Superior temporal gyrus (tissue), 1 donor: ENCODE data around the gene PARD3.

ENCODE experiments used
- DNase-seq: peaks from one replicate; pipeline ENCODE4 v3.0.0-alpha.2; 2016; ENCODE audit errors: extremely low spot score

PARD3 gene

DNA sequence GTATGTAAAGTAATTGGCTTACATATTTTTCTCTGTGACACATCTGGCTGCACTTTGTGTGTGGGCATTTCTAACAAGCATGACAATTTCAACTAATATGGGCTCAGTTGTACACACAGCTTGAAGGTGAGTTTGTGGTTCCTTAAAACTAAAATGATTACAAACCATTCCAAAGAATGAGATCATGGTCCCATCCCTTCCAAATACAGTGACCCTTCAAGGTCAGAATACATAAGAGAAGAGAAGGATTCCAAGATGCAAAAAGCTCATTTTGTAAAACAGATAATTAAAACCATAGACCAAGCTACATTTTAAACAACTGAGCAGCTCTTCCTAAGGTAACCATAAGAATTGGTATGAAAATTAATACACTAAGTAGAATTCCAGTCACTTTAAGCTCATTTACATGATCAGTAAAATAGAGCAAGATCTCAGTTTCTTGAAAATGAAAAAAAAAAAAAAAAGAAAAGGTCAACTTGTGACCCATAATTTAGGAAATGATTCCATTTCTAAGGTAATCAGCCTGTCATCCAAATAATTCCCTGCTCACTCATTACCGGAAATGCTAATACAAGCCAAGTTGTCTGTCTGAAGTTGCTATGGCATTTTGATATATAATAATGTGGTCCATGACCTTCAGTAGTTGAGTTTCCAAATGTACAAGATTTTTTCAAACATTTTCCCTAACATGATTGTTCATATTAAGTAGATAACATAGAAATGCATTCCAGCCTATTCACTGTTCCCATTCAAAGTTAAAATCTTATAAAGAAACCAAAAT, 688.5 kb downstream of the PARD3 start:
- no peak for DNase-seq

DNA sequence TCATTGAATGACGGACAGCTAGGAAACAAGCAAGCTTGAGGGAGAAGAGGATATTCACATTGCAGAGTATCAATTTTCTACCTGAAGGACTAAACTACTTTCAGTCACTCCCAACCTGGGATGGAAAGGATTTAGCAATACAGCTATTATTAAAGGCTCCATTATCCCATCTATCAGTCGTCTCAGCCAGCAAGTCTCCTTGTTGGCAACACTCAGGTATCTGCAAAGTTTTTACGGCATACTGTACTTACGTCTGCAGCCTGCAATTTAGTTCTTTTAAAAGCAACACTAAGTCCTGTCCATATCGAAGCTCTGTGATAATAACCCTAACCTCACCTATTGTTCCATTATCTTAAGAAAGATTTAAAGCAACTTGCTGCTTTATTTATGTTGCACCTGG, 689.4 kb downstream of the PARD3 start:
- no peak for DNase-seq

DNA sequence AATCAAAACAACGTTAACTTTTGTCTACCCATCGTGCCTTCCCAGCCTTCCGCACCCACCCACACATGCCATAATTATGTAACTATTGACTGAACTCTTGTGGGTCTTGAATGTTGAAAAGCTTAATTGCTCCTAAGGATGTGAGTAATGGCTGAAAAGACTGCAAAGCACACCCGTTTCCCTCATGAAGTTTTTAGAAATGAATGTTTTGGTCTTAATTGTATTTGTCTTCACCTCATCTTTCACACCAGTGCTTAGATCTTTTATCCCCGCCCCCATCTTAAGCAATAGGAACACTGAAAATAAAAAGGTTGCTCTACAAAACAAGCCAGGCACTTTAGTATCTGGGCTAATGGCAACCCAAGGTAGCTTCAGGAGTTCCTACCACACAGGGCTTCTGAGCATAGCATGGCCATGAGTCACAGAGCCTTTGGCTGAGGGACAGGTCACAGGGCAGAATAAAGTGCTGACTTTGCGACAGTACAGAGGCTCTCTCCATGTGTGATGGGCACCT, 690.5 kb downstream of the PARD3 start:
- DNase-seq, result no peak

DNA sequence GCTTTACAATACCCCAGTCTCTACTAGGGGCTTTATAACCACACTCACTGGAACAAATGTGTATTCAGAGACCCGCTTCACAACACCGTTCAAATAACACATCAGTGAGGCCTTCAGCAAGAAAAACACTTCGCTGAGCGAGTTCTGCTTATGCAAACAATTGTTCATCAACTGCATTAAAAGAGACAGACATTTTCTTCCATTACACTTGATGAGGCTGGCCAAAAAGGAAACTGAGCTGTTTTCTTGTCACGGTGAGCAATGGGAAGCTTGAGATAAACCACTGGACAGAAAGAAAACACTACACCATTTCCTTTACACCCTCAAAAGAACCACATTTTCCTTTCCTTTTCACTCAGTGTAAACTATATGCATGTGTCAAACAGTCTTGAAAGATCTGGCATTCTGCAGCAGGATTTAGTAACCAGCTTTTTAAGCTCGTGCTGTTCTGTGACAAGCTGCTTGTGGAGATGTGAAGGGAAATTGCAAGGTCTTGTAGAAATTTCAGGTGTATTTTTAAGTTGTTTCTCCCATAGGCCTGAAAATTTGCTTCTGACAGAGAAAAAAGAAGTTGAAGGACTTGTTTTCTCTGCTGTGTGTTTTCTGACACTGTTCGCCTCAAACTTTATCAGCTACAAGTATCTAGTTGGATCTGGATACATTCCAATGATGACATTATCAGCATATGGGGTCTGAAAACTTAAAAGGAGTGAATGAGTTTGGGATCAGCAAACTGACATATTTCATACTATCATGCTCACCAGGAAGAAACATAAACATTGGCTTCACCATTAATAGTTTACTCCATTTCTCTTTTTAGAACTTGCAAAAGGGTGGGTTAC, 693.1 kb downstream of the PARD3 start:
- DNase-seq, result no peak

DNA sequence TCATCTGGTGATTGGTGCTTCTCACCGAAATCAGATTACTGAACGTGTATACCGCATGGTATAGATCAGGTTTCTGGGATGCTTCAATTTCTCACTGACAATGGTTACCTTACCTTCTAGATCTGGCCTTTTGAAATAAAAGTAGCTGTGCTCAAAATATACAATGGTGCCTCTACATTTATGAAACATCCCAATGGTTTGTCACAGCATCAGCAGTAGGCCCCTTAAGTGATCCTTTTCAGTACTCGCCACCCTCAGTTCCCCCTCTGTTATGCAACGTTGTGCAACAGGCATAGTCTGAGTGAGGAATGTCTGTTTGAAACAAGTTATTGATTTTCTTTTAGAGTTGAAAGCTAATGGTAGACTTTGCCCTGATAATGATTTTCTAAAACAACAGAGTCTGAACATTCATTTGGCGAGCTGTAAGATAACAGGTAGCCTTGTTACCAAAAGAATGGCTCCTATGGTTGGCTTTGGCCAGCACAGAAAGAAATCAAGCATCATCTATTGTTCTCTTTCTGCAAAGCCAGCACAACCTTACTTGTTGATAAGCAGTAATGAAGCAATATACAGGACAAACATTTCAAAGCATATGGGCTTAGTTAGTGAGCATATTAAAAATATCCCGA, 693.9 kb downstream of the PARD3 start:
- no peak for DNase-seq

DNA sequence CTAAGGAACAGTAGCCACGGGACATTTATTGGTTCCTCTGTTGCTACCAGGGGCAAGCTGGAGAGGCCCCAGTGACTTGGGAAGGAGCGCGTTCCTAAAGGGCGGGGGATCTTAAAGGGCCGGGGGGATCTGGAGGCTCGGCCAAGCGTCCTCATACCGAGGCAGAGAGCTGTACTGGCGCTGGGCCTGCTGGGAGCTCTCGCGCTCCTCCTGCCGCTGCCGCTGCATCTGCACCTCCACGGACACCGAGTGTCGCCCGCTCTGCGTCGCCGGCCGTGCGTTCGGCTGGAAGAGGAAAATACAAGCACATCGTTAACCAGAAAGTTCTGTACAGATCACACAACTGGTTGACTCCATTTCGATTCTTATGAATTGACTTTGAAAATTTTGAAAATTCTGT, 695.6 kb downstream of the PARD3 start:
- no peak for DNase-seq

DNA sequence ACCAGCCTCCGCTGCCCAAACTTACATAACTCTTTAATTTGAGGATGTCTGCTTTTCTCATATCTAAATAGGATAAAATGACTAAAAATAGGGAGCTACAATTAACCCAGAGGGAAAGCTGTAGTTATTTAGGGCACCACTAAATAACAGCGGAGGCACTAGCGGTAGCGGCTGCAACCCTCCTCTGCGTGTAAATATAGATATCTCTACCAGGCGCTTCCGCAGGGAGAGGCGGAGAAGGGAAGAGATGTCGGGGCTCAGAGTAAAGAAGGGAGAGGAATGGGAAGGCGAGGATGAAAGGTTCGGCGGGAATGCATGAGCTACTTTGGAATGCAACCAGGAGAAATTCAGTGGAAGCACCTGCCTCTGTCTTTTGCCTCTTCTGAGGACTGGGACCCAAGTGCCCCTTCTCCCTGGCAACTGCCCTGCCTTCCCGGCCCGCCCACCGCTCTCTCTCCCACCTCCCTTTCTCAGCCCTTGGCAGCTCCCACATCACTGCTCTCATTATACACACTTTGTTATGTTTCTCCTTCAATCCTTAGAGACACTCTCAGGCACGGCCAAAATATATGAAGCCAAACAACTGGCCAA, 698.3 kb downstream of the PARD3 start:
- peak; percentile 60 for DNase-seq

DNA sequence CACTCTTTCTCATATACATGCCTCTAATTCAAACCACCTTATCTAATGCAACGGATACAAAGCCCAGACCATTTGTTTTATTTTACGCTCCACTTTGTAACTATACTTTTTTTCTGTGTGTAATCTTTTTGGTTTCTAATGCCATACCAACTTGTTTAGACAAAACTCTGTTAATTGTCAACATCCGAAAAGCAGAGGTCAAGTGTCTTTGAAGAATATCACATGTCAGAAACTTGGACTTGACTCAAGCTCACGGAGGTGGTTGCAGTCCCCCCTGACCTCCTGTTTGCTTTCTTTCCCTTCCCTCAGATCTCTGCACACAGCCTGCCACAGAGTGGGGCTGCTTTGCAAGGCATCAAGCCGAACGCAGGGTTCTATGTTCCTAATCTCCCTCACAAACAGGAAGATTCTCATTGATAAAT, 698.9 kb downstream of the PARD3 start:
- DNase-seq, result no peak

DNA sequence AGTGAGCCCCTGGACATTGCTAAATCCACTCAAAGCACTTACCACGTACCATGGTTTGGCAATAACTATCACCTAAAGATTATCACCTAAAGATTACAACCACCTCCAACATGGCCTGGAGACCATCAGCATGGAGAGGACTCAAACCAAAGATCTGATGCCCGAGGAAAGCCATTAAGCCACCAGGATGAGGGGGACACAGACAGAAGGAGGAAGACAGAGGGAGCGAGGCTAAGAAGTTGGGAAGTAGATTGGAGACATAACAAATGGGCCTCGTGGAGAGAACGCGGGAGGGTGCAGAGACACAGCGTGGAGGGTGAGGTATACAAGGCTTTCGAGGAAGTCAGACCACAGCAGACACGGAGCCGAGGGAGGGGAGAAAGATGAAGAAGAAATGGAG, 700.2 kb downstream of the PARD3 start:
- DNase-seq, result no peak

DNA sequence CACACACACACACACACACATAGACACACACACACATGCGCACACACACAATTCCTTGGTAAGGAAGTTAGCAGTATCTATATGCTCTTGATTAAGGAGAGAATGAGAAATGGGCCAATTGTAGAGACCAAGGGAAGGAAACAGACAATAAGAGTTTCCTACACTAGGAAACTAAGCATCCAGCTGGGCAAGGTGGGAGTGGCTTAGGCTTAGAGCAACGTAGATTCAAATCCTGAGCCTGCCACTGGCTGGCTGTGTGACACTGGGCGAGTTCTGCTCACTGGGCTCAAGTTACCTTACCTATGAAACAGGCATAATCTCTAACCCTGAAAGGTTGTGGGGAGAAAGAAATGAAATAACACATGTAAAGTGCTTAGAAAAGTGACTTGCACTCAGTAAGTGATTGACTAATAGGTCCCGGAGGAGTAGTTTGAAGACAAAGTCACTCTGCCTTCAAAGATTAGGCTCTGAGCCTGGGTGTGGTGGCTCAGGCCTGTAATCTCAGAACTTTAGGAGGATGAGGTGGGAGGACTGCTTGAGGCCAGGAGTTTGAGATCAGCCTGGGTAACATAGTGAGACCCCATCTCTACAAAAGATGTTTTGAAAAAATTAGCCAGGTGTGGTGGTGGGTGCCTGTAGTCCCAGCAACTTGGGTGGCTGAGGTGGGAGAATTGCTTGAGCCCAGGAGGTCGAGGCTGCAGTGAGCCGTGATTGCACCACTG, 701.4 kb downstream of the PARD3 start:
- DNase-seq, result no peak

DNA sequence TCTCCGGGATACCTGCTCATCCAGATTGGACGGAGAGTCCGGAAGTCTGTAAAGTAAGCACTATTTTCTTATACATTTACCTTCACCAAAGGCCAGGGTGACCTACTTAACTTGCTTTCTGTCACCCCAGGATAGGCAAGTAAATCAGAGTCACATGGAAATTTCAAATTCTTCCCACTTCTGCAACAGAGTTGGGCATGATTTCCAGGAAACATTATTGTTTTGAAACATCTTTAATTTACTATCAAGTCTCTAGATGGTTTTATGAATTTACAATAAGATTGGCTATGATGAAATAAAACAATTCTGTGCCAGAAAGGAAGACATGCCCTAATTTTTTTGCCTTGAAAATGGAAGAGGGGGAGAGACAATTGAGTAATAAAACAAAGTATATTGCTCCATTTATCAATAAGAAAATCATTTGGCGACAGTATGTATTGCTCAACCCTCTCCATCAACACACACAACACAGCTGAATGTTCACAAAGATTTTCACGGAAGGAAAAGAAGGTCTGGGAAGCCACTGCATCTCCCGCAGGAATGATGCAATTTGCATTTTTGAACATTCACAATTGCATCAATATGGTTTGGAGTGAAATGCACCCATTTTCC, 702.8 kb downstream of the PARD3 start:
- no peak for DNase-seq

DNA sequence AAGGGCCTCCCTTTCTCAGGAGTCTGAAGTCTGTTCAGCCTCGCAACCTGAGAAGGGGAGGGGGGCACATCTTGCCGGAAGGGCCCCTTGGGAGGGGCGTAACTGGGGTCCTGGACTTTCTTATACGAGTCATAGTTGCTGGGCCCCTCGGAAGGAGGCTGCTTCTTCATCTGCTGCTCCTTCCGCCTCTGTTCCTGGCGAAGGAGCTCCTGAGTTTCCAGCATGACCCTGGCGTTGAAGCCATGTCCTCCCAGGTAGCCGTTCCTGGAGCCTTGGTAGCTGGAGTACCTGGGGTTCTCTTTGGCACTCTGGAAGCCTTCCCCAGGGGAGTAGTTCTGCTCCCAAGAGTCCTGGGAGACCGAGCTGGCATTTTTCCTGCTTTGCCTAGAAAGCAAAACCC, 703.9 kb downstream of the PARD3 start:
- no peak for DNase-seq

DNA sequence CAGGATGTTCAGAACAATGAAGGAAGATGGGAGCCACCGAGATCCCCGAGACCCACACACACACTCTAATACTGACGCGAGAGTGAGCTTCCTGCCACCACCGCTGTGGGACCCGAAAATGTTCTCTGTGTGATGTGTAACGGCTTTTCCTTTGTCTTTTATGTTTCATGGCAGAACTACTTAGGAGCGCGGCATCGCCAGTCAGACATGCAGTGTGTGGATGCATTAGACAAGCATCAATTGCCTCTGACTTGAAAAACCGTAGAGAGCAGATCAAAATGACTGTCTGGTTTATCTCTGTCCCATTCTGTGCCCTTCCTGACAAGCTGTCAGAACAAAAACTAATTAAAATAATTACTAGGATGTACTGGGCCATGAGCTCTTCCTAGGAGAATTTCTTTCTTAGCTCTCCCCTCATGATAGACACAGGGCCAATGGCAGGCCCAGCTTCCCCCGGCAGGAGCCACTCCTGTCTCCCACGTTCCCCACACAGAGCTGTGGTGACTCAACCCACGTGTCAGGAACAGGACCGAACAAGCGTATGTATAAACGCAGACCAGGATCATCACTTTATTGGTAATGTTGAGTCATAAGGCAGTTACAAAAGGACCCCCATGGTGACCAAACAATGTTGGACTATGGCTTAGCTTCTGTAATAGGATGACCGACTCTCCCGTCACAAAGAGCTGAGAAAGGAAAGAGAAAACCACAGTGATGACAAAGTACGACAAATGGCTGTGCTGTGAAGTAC, 705.0 kb downstream of the PARD3 start:
- no peak for DNase-seq

DNA sequence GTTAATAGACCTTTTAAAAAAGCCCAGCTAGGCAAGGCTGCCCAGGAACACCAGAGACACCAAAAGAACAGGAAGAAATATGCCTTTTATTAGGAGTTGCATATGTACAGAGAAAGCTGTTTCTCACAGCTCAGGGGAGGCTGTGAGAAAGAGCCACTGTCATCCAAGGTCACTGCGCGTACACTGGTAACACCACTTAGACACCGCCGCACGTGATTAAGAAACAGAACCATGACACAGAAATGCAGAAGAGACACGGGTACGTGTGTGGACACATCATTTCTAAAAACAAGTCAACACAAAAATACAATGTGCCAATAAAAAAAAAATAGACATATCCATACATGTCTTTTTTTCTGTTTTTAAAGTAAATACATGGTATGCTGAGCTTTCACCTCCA, 705.6 kb downstream of the PARD3 start:
- no peak for DNase-seq

DNA sequence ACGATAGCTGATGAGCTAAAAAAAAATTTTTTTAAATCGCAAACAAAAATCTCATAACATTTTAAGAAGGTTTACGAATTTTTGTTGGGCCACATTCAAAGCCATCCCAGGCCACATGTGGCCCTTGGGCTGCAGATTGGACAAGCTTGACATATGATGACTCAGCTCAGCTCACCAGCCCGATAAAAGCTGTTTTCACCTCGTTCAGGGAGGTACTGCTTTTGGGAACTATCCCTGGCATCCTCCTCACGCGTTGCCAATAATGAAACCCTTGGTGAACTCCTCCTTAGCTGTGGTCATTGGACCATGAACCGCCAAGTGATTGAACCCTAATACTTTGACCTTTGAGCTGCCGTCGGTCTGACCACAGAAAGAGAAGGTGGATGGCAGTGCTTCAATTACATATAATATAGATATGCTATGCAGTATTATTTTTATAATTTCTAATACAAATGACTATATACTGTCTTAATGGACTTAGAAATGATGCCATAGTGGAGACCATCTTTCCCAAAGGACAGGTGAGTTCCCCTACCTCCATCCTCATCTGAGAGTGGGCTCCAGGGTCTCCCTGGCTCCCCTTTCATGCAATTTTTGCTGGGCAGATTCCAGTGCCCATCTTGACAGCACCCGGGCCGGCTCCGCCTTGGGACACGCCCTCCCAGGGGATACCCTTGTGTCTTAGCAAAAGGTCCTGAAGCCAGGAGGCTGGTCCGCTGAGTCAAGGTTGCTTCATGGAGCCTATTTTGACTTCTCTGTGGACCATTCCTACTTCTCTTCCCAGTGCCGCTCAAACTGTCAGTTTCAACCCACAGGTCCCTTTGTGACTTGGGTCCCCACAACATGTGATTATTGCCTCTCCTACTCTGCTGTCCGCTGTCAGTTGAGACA, 707.2 kb downstream of the PARD3 start:
- no peak for DNase-seq

DNA sequence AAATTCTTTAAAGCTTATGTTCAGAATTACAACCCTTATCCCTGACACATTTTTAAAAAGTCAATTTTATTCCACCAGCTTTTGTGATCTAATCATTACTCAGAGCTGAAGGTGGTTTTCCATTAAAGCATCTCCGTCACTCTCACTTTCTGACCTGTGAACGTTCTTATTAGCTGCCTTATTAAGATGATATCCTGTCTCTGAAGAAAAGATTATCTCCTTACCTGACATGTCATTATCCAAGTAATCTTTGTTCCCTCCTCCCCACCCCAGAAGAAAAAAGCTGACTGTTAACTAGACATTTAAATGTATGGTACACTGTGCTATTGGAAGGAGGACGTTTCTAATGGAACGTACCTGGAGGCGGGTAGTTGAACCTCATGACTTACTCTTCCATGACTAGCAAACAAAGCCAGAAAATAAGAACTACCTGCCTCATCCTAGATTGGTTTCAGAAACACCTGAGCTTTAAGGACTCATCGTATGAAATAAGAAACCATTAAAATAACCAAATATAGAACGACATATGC, 708.7 kb downstream of the PARD3 start:
- no peak for DNase-seq

DNA sequence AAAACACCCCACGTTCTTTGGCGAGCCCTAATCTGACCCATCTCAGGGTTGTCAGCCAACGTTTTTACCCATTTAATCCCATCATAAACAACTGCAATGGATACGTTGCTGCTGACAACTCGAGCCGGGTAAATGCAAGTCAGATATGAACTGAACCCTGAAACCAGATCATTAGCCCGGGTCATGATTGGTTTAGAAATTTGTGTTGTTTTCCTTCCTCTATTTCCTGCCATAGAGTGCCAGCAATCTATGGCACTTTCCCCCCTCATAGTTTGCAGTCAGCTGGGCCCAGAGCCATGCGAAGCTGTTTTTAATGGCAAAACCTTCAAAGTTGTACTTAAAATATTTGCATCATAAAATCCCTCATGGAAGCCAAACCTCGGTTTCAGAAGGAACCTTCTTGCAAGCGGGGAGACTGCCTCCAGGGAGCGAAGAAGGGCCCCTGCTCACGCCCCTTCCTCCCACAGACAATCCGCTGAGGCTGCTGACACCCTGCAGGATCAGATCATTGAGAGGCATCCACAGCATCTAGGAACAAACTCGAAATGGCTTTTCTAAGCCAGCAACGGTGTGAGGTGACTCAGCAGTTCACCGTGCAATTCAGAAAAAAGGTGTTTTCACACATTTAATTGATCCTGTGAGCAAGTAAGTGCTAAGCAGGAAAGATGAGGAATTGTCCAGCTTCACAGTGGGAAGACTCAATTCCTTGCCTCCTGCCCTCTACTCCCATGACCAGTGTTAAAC, 710.1 kb downstream of the PARD3 start:
- DNase-seq, result no peak

DNA sequence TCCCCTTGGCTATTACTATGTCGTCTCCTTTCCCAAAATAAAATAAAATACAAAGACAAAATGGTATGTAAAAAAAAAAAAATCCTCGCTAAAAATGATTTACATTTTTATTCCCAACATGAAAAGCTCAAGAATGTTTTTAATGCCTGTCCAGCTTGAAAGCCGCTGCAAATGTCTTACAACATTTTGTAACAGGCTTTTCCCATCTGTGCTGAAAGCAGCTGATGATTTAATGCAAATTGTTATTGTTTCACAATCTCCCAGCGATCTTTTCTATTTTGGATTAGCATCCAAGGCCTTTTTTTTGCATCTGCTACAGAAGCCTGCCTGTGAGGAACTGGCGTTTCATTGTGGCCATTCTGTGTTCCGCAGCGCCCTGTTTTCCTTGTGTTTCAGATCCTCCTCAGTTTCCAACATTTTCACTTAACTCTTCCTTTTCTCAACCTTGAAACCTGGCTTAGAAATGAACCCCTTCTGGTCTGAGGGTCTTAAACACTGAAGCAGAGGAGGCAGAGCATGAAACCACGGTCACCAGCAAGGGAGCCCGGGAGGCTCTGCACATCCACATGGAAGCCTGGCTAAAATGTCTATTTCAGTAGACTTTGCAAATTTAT, 712.1 kb downstream of the PARD3 start:
- peak; percentile 49 for DNase-seq
